ENCODE data around the gene SERPINI1.

DNA sequence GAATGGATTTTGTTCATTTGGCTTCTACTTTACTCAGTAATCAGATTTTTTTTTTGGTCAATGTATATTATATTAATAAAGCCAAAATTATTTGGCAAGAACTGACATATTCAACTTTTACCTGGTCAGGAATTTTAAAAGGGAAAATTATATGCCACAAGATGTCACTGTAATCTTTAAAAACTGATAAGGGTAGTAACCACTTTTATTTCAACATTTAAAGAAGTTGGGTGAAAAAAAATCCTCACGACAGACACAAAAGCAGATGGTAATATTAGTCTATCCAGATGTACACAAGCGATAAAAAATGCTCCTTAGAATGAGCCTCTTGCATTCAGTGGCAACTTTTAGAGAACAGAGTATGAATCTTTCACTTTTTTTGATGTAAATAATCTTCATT lies 101.9 kb downstream of the SERPINI1 start:
- TF ChIP-seq YY1 (IDR thresholded peaks at IDR 0.05; ENCODE audit: insufficient read depth, insufficient read length) (no peak), SUZ12 (IDR thresholded peaks at IDR 0.05; ENCODE audit: extremely low read depth, insufficient read depth, insufficient read length) (no peak)
